Uterus (tissue), 4 donors: ENCODE results near the gene EPHA5. TPM values are rescaled to one million over a fixed set of nuclear protein-coding genes. Genes with fewer than 3 reads are reported as not detected.

Experiments used
- DNase-seq, 2 donors: peaks; one replicate each; pipeline ENCODE4 v3.0.0-alpha.2; 2019 to 2020
- H3K27ac ChIP-seq, 2 donors: fragments of 200-600 bp; sonication (generic); 1 replicate in 1 of 2; 2 replicates in 1 of 2; pipeline ENCODE4 v1.5.1; 2016 to 2018
- H3K27me3 ChIP-seq, 2 donors: fragments of 200-600 bp; sonication (generic); one replicate each; pipeline ENCODE4 v1.5.1; 2018 to 2019; ENCODE audit warnings: control low read depth in 1 of 2
- H3K36me3 ChIP-seq, 2 donors: fragments of 200-600 bp; sonication (generic); one replicate each; pipeline ENCODE4 v1.5.1; 2019; ENCODE audit warnings: control low read depth in 1 of 2
- H3K4me1 ChIP-seq, 2 donors: fragments of 200-600 bp; sonication (generic); one replicate each; pipeline ENCODE4 v1.5.1; 2018 to 2019; ENCODE audit warnings: control low read depth in 1 of 2
- H3K4me3 ChIP-seq, 2 donors: fragments of 200-600 bp; sonication (generic); 1 replicate in 1 of 2; 2 replicates in 1 of 2; pipeline ENCODE4 v1.5.1; 2018 to 2019; ENCODE audit warnings: mild to moderate bottlenecking in 1 of 2
- H3K9me3 ChIP-seq, 2 donors: fragments of 200-600 bp; sonication (generic); one replicate each; pipeline ENCODE4 v1.5.1; 2019; ENCODE audit warnings: control low read depth in 1 of 2
- CTCF ChIP-seq, 4 experiments: fragments of 200-600 bp in 2 of 4; fragments of 450-650 bp in 2 of 4; sonication (generic) in 2 of 4; IDR thresholded peaks; one replicate each; pipeline ENCODE4 v1.5.1; 2016 to 2019; ENCODE audit warnings: antibody characterized with exemption in 4 of 4, mild to moderate bottlenecking in 2 of 4, moderate library complexity in 1 of 4
- POLR2A ChIP-seq, 2 donors: fragments of 450-650 bp; IDR thresholded peaks; one replicate each; pipeline ENCODE4 v1.6.1; 2016; ENCODE audit warnings: antibody characterized with exemption in 2 of 2, mild to moderate bottlenecking in 1 of 2, moderate library complexity in 1 of 2
- intact Hi-C: fragments of 100-400 bp; cut with DNase I; formaldehyde crosslinking; loops from one replicate; pipeline ENCODE4 v1.15.1; 2023; ENCODE audit warnings: low total_unique reads
- total RNA-seq, 4 donors: library from RNA; depleted of rRNA in 3 of 4; stranded (reverse); fragments of >200 nt in 3 of 4; gene quantifications; one replicate each; pipeline versions ENCODE4 v1.1.0 to v1.2.4, GENCODE V29; 2014 to 2023
- donor health status: DM: yes; HTN: yes; CAD: no.

EPHA5 gene
- total RNA-seq, 4 donors from 2014 or later = 1.2 to 10.4 TPM; not detected in 2

GRCh38 chr4:65521666-65522065, 148.6 kb downstream of the EPHA5 start:
- no peaks in the 10 kb centered on the region for H3K9me3 ChIP-seq
- DNase-seq = no peak
- no peak overlapping the region for H3K4me3 ChIP-seq
- H3K27ac ChIP-seq = no peak overlapping the region
- no peaks in the 10 kb centered on the region for H3K4me1 ChIP-seq
- no peaks in the 10 kb centered on the region for H3K27me3 ChIP-seq
- no peak for TF ChIP-seq POLR2A (IDR thresholded peaks at IDR 0.05)
- no peak for TF ChIP-seq CTCF (IDR thresholded peaks at IDR 0.05)
- intact Hi-C loops = no loop called here
- H3K36me3 ChIP-seq = no peaks in the 10 kb centered on the region

GRCh38 chr4:65515646-65516045, 154.6 kb downstream of the EPHA5 start:
- Histone ChIP-seq H3K4me3 (no peak overlapping the region), H3K36me3 (no peaks in the 10 kb centered on the region), H3K27me3 (no peaks in the 10 kb centered on the region), H3K27ac (no peak overlapping the region), H3K4me1 (no peaks in the 10 kb centered on the region), H3K9me3 (no peaks in the 10 kb centered on the region)
- intact Hi-C loops = no loop called here
- TF ChIP-seq POLR2A (IDR thresholded peaks at IDR 0.05) (no peak), CTCF (IDR thresholded peaks at IDR 0.05) (no peak)
- DNase-seq = no peak

GRCh38 chr4:65510976-65511375, 159.3 kb downstream of the EPHA5 start:
- no peak for TF ChIP-seq CTCF (IDR thresholded peaks at IDR 0.05)
- no peak for TF ChIP-seq POLR2A (IDR thresholded peaks at IDR 0.05)
- no peaks in the 10 kb centered on the region for H3K27me3 ChIP-seq
- DNase-seq = no peak
- intact Hi-C loops = no loop called here
- no peaks in the 10 kb centered on the region for H3K4me1 ChIP-seq
- H3K27ac ChIP-seq = no peak overlapping the region
- no peaks in the 10 kb centered on the region for H3K36me3 ChIP-seq
- H3K9me3 ChIP-seq = no peaks in the 10 kb centered on the region
- no peak overlapping the region for H3K4me3 ChIP-seq

- Histone ChIP-seq H3K36me3 (no peaks in the 10 kb centered on the region), H3K4me3 (no peak overlapping the region), H3K27ac (no peak overlapping the region), H3K27me3 (no peaks in the 10 kb centered on the region), H3K4me1 (no peaks in the 10 kb centered on the region), H3K9me3 (no peaks in the 10 kb centered on the region)
- no peak for DNase-seq
- TF ChIP-seq POLR2A (IDR thresholded peaks at IDR 0.05) = no peak
- TF ChIP-seq CTCF (IDR thresholded peaks at IDR 0.05) = no peak
- intact Hi-C loops = no loop called here
Measured at GRCh38 chr4:65508168-65508567, 162.1 kb downstream of the EPHA5 start.

GRCh38 chr4:65502131-65502701, 168.1 kb downstream of the EPHA5 start:
- no peak overlapping the region for H3K27ac ChIP-seq
- no peaks in the 10 kb centered on the region for H3K36me3 ChIP-seq
- DNase-seq = no peak
- H3K9me3 ChIP-seq = no peaks in the 10 kb centered on the region
- no peaks in the 10 kb centered on the region for H3K27me3 ChIP-seq
- intact Hi-C loops = no loop called here
- H3K4me1 ChIP-seq = no peaks in the 10 kb centered on the region
- H3K4me3 ChIP-seq = no peak overlapping the region
- no peak for TF ChIP-seq CTCF (IDR thresholded peaks at IDR 0.05)
- no peak for TF ChIP-seq POLR2A (IDR thresholded peaks at IDR 0.05)
